ENCODE measurements around the gene SPDYE5. TPM values are rescaled to one million over a fixed set of nuclear protein-coding genes. Genes with fewer than 3 reads are reported as not detected.

SPDYE5 gene
- total RNA-seq, 1 experiment from 2014 or later = not detected

DNA sequence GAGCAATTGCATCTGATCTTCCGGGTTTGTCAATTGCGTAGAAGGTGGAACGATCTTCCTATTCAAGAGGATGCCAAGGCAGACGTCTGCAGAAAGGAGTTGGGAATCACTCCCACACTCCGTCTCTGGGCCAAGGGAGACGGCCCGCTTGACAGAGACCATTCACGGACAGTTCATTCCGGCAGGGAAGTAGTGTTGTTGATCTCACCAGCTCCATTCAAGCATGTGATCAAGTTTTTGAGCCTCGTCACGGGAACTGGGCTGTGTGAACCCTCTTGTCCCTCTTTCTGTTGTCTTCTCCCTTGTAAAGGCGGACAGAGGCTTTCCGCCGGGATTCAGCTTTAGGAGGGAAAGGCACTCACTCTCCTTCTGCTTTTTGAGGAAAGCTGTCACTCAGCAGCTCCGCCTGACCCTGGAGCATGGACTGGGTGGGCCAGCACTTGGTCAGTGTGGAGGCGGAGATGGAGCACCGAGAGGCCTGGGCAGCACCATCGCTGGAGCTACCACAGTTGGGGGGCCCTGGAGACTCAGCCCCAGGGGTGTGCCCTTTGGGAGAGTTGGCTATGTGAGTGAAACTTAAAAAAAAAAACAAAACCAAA lies 44.9 kb downstream of the SPDYE5 start:
- DNase-seq (ENCODE audit: low spot score) = no peak

DNA sequence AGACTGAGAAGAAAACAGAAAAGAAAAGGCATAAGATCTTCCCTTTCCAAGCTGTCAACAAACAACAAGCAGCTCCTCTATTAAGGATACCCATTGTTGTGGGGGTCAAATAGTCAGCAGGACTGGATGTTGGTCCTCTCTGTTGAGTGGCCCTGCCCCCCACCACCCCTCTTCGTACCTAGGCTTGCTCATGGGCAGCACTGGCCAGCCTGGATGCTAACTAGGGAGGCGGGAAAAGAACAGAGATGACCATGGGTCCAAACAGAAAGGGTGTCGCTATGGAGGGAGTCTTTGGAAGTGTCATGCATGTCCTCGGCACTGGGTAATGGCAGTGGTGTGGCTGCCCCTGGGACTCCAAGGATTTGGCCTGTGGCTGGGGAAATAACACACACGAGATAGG lies 45.6 kb downstream of the SPDYE5 start:
- no peak for DNase-seq (ENCODE audit: low spot score)

- DNase-seq (ENCODE audit: low spot score) = no peak
Observed at GRCh38 chr7:75546237-75547015, 54.3 kb downstream of the SPDYE5 start.

Small RNA genes within 50 kb of the gene (small RNA-seq; reads per million reads assigned to genes)
- gene AC211429.1 (not detected), gene RF00019 (not detected)

Other genes with a start within 250 kb of the SPDYE5 start
- 2.5 and 4.5 TPM in 2 replicates for gene TRIM73, start 96.7 kb upstream of the SPDYE5 start, total RNA-seq (2014; rRNA removed; shearing (Covaris generic))
- gene POM121C, start 6.0 kb upstream of the SPDYE5 start, total RNA-seq (2014; rRNA removed; shearing (Covaris generic)) = 15.6 and 15.9 TPM in 2 replicates
- gene HIP1, start 246.6 kb downstream of the SPDYE5 start, total RNA-seq (2014; rRNA removed; shearing (Covaris generic)) = 2.2 and 2.4 TPM in 2 replicates